ENCODE data around the gene VTN.
A peak's percentile ranks its signal among the peaks of the same experiment; 100 is the strongest.

Gene VTN

GRCh38 chr17:28370035-28370743, at the start of gene VTN:
Gene VTN (minus strand): TSS chr17:28370307. CDS start chr17:28370203, 104 bp downstream.
- no peak for DNase-seq

- DNase-seq, result peak; percentile 54 to 56
Measured at GRCh38 chr17:28416703-28417311, 46.7 kb upstream of the VTN start.

- DNase-seq, result no peak
Measured at GRCh38 chr17:28415886-28416285, 45.8 kb upstream of the VTN start.

- no peak for DNase-seq
Measured at GRCh38 chr17:28413804-28414203, 43.7 kb upstream of the VTN start.

GRCh38 chr17:28412099-28412498, 42.0 kb upstream of the VTN start:
- no peak for DNase-seq

- no peak for DNase-seq
Measured at GRCh38 chr17:28407974-28408306, 37.8 kb upstream of the VTN start.

- DNase-seq, result no peak
Measured at GRCh38 chr17:28407130-28407973, 37.2 kb upstream of the VTN start.

GRCh38 chr17:28406473-28406814, 36.3 kb upstream of the VTN start:
- no peak for DNase-seq

- DNase-seq, result peak; percentile 73 to 78
Measured at GRCh38 chr17:28405632-28406472, 35.7 kb upstream of the VTN start, which contains the start of gene SLC46A1. Gene SLC46A1 (minus strand): TSS chr17:28406212. CDS start chr17:28406114, 98 bp downstream.

GRCh38 chr17:28404812-28405570, 34.9 kb upstream of the VTN start:
- no peak for DNase-seq

GRCh38 chr17:28404461-28404811, 34.3 kb upstream of the VTN start:
- no peak for DNase-seq

- DNase-seq, result no peak
Measured at GRCh38 chr17:28404007-28404406, 33.9 kb upstream of the VTN start.

- no peak for DNase-seq
Measured at GRCh38 chr17:28402844-28403243, 32.7 kb upstream of the VTN start.

- no peak for DNase-seq
Measured at GRCh38 chr17:28402224-28402630, 32.1 kb upstream of the VTN start.

- DNase-seq, result no peak
Measured at GRCh38 chr17:28399808-28400207, 29.7 kb upstream of the VTN start.

- no peak for DNase-seq
Measured at GRCh38 chr17:28398280-28398981, 28.3 kb upstream of the VTN start.

- no peak for DNase-seq
Measured at GRCh38 chr17:28397687-28398279, 27.7 kb upstream of the VTN start.

- no peak for DNase-seq
Measured at GRCh38 chr17:28397275-28397674, 27.2 kb upstream of the VTN start.

GRCh38 chr17:28396635-28397239, 26.6 kb upstream of the VTN start:
- no peak for DNase-seq

GRCh38 chr17:28395968-28396367, 25.9 kb upstream of the VTN start:
- no peak for DNase-seq

- no peak for DNase-seq
Measured at GRCh38 chr17:28395426-28395825, 25.3 kb upstream of the VTN start.
